OCI-LY1 (cell line): Measurements from ENCODE around the gene PEX5L.

Experiments used
- H2AFZ ChIP-seq: fragments of 200-600 bp; sonication (generic), shearing (Covaris generic); 2 replicates; pipeline ENCODE4 v1.6.0; 2014; ENCODE audit warnings: antibody characterized with exemption, mild to moderate bottlenecking, low read length
- H3F3A ChIP-seq: fragments of 200-600 bp; sonication (generic), shearing (Covaris generic); 2 replicates; pipeline ENCODE4 v1.6.0; 2014; ENCODE audit warnings: mild to moderate bottlenecking, antibody characterized with exemption, low read length, moderate library complexity; ENCODE audit not compliant: insufficient read depth
- H3K27ac ChIP-seq: fragments of 200-600 bp; sonication (generic); 2 replicates; pipeline ENCODE4 v1.5.1; 2014; ENCODE audit warnings: low read length, mixed run types, mild to moderate bottlenecking, low read depth; ENCODE audit not compliant: poor library complexity, severe bottlenecking
- H3K27me3 ChIP-seq: fragments of 200-600 bp; sonication (generic); 2 replicates; pipeline ENCODE4 v1.6.0; 2014; ENCODE audit warnings: antibody characterized with exemption, mild to moderate bottlenecking, low read length, moderate library complexity; ENCODE audit not compliant: insufficient read depth
- H3K36me3 ChIP-seq: fragments of 200-600 bp; sonication (generic); 2 replicates; pipeline ENCODE4 v1.6.1; 2014; ENCODE audit warnings: mild to moderate bottlenecking, antibody characterized with exemption, low read length, moderate library complexity, mixed read lengths; ENCODE audit not compliant: insufficient read depth
- H3K4me1 ChIP-seq: fragments of 200-600 bp; sonication (generic); 2 replicates; pipeline ENCODE4 v1.5.1; 2014; ENCODE audit warnings: mild to moderate bottlenecking, low read length, moderate library complexity; ENCODE audit not compliant: insufficient read depth, severe bottlenecking
- H3K4me2 ChIP-seq: fragments of 200-600 bp; sonication (generic), shearing (Covaris generic); 2 replicates; pipeline ENCODE4 v1.6.1; 2014; ENCODE audit warnings: low read length
- H3K4me3 ChIP-seq: fragments of 200-600 bp; sonication (generic); 2 replicates; pipeline ENCODE4 v1.5.1; 2014; ENCODE audit warnings: low read length, low read depth, mild to moderate bottlenecking, mixed read lengths; ENCODE audit not compliant: poor library complexity, severe bottlenecking
- H3K79me2 ChIP-seq: fragments of 200-600 bp; shearing (Covaris generic); 2 replicates; pipeline ENCODE4 v1.6.1; 2016; ENCODE audit warnings: mixed run types, low read length, mixed read lengths; ENCODE audit not compliant: insufficient read depth
- H3K9ac ChIP-seq: fragments of 200-600 bp; sonication (generic), shearing (Covaris generic); 2 replicates; pipeline ENCODE4 v1.6.1; 2014; ENCODE audit warnings: mild to moderate bottlenecking, low read length, mixed read lengths
- H3K9me2 ChIP-seq: fragments of 200-600 bp; sonication (generic), shearing (Covaris generic); 2 replicates; pipeline ENCODE4 v1.6.1; 2014; ENCODE audit warnings: low read depth, mild to moderate bottlenecking, low read length, mixed read lengths
- H3K9me3 ChIP-seq: fragments of 200-600 bp; shearing (Covaris generic); 2 replicates; pipeline ENCODE4 v1.6.1; 2014; ENCODE audit warnings: low read length, mixed read lengths
- H4K20me1 ChIP-seq: fragments of 200-600 bp; sonication (generic), shearing (Covaris generic); 2 replicates; pipeline ENCODE4 v1.6.0; 2016; ENCODE audit warnings: mild to moderate bottlenecking, low read length; ENCODE audit not compliant: insufficient read depth
- EZH2 ChIP-seq: fragments of 200-600 bp; sonication (generic), shearing (Covaris generic); IDR thresholded peaks from 2 replicates; pipeline ENCODE4 v1.8.0; 2017; ENCODE audit warnings: borderline replicate concordance, mixed run types, mild to moderate bottlenecking, antibody characterized with exemption, low read length, moderate library complexity, mixed read lengths
- TF ChIP-seq, protein P1 (sequence below): fragments of 200-600 bp; sonication (generic), shearing (Covaris generic); IDR thresholded peaks from 2 replicates; pipeline ENCODE4 v1.5.1; 2017; ENCODE audit warnings: mild to moderate bottlenecking, antibody characterized with exemption, low read length, moderate library complexity, mixed read lengths

Gene PEX5L

DNA sequence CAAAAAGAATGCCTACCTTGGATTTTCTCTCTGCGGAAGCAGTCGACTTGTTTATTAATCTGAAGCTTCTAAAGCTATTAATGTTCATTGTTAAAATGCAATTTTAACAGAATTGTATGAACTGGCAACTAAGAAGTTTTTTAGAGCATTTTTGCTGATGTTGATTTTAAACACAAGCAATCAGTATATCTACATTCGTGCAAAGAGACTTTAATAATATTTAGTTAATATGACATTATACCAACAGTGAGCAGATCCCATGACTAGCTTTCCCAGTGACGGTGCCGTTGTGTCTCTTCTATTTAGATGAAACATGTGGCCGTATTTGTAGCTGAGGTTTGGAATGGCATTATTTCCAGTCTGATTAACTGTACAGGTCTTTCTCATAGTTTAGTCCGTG is 88.0 kb downstream of the PEX5L start:
- H3K27ac ChIP-seq, result peak overlapping the region; percentile 94

DNA sequence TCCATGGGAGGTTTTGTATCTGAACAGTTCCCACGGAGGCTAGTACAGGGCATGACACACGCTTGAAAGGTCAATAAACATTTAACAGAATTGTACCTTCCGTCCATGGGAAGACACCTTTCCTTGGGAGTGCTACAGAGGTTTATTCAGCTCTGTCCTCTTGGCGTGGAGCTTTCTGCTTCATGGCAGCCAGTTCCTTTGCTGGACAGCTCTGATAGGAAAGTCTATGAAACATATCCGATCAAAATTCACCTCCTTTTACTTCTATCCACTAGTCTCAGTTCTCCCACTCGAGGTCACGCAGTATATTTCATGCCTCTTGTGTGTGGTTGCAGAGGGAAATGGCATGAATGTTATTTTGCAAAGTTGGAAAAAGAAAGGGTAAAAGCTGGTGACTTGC is 91.2 kb downstream of the PEX5L start:
- Histone ChIP-seq H3K4me2 (no peak overlapping the region), H2AFZ (no peak overlapping the region; the same call in 1 of the 2 replicates), H3K27me3 (no peaks in the 10 kb centered on the region), H3K27ac (peak overlapping the region; percentile 53), H3K9ac (no peak overlapping the region), H3K4me3 (no peak overlapping the region), H3K9me2 (no peaks in the 10 kb centered on the region), H3K9me3 (no peaks in the 10 kb centered on the region), H4K20me1 (no peaks in the 10 kb centered on the region), H3K4me1 (peaks cover 68% of the 10 kb centered on the region), H3F3A (no peaks in the 10 kb centered on the region), H3K36me3 (no peaks in the 10 kb centered on the region), H3K79me2 (no peaks in the 10 kb centered on the region)
- no peak for TF ChIP-seq EZH2
- TF ChIP-seq, protein P1, sequence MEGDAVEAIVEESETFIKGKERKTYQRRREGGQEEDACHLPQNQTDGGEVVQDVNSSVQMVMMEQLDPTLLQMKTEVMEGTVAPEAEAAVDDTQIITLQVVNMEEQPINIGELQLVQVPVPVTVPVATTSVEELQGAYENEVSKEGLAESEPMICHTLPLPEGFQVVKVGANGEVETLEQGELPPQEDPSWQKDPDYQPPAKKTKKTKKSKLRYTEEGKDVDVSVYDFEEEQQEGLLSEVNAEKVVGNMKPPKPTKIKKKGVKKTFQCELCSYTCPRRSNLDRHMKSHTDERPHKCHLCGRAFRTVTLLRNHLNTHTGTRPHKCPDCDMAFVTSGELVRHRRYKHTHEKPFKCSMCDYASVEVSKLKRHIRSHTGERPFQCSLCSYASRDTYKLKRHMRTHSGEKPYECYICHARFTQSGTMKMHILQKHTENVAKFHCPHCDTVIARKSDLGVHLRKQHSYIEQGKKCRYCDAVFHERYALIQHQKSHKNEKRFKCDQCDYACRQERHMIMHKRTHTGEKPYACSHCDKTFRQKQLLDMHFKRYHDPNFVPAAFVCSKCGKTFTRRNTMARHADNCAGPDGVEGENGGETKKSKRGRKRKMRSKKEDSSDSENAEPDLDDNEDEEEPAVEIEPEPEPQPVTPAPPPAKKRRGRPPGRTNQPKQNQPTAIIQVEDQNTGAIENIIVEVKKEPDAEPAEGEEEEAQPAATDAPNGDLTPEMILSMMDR, result no peak

More for the DNA sequence above, 88.0 kb downstream of the PEX5L start:
- Histone ChIP-seq H3K36me3 (no peaks in the 10 kb centered on the region), H3F3A (no peaks in the 10 kb centered on the region), H3K9me2 (no peaks in the 10 kb centered on the region), H4K20me1 (no peaks in the 10 kb centered on the region), H3K4me2 (peak overlapping the region; percentile 59), H3K27me3 (no peaks in the 10 kb centered on the region), H3K4me1 (peaks cover 76% of the 10 kb centered on the region), H2AFZ (no peak overlapping the region), H3K79me2 (no peaks in the 10 kb centered on the region), H3K9me3 (no peaks in the 10 kb centered on the region), H3K4me3 (no peak overlapping the region), H3K9ac (peak overlapping the region; percentile 49)
- TF ChIP-seq EZH2, result no peak
- TF ChIP-seq, protein P1, result no peak

DNA sequence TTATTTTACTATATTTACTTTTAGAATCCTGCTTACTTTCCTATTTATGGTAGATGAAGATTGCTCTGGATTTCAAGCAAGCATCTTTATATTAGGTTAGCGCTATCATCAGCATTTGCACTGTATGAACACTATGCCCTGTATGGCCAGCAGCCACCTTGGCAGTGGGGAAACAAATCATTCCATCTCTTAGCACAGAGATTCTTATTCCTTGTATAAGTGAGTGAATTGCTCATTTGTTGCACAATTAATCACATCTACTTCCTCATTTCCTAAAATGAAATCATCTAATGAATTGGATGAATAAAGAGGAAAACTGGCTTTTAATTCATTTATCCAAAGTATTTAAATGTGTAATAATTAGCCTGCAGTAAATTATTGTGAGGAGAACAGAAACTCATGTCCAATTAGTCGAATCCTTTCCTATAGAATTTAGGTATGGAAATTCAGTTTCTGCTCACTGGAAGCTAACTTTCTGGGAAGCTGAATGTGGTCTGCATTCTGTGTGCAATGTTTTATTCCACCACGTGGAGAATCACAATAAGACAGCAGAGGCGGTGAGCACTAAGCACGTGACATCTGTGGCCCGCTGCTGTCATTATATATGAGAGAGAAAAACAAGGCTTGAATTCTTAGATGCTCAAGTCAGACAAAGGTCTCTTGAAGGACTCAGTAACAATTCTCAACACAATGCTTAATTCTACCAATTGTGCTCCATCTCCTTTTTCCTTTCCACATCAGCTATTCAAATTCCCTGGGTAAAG is 93.4 kb downstream of the PEX5L start:
- peak overlapping the region; percentile 53 for H3K27ac ChIP-seq
- H3K27me3 ChIP-seq, result no peaks in the 10 kb centered on the region
- H3K4me1 ChIP-seq, result peaks cover 46% of the 10 kb centered on the region

More for the DNA sequence above, 93.4 kb downstream of the PEX5L start:
- H3K9ac ChIP-seq, result no peak overlapping the region
- no peaks in the 10 kb centered on the region for H3K36me3 ChIP-seq
- TF ChIP-seq EZH2, result no peak
- TF ChIP-seq, protein P1, result no peak; the same call in 1 of the 2 replicates
- H3K9me3 ChIP-seq, result no peaks in the 10 kb centered on the region
- no peak overlapping the region for H3K4me2 ChIP-seq
- no peaks in the 10 kb centered on the region for H3F3A ChIP-seq
- H4K20me1 ChIP-seq, result no peaks in the 10 kb centered on the region
- no peaks in the 10 kb centered on the region for H3K79me2 ChIP-seq
- H3K4me3 ChIP-seq, result no peak overlapping the region
- no peak overlapping the region for H2AFZ ChIP-seq
- H3K9me2 ChIP-seq, result no peaks in the 10 kb centered on the region
